GM12878 (cell line): ENCODE measurements around the gene IL1RAPL1.

ENCODE experiments used
- ESRRA ChIP-seq: IDR thresholded peaks from 2 replicates; pipeline ENCODE4 v1.6.1; 2012; ENCODE audit warnings: mild to moderate bottlenecking, low read length, improper control_type of control experiment
- EZH2 ChIP-seq: IDR thresholded peaks from 2 replicates; pipeline ENCODE4 v1.6.1; 2012; ENCODE audit warnings: low read depth, mild to moderate bottlenecking, control low read depth, inconsistent platforms, low read length, borderline replicate concordance; ENCODE audit not compliant: control insufficient read depth
- FOXM1 ChIP-seq: IDR thresholded peaks from 2 replicates; pipeline ENCODE4 v1.6.1; 2012; ENCODE audit warnings: low read depth, mild to moderate bottlenecking, inconsistent platforms, low read length, moderate library complexity
- JUNB ChIP-seq: IDR thresholded peaks from 2 replicates; pipeline ENCODE4 v1.6.1; 2016; ENCODE audit warnings: antibody characterized with exemption, mild to moderate bottlenecking
- NRF1 ChIP-seq: conservative IDR thresholded peaks from 2 replicates; pipeline ENCODE4 v1.6.1; 2011; ENCODE audit warnings: mild to moderate bottlenecking, low read depth, low read length, improper control_type of control experiment
- POLR2A ChIP-seq: IDR thresholded peaks from 2 replicates; pipeline ENCODE4 v1.6.1; 2011; ENCODE audit warnings: low read depth, mild to moderate bottlenecking, low read length
- POLR2AphosphoS5 ChIP-seq: IDR thresholded peaks from 2 replicates; pipeline ENCODE4 v1.6.1; 2011; ENCODE audit warnings: mild to moderate bottlenecking, low read length, inconsistent platforms
- TF ChIP-seq, protein P1 (sequence below), 3 experiments: IDR thresholded peaks in 2 of 3; conservative IDR thresholded peaks in 1 of 3; 2 replicates each; pipeline ENCODE4 v1.5.1; 2011; ENCODE audit warnings: low read depth in 3 of 3, low read length in 3 of 3, mild to moderate bottlenecking in 3 of 3, control low read depth in 2 of 3, moderate library complexity in 2 of 3, inconsistent platforms in 1 of 3, mixed read lengths in 1 of 3; ENCODE audit not compliant: control insufficient read depth in 2 of 3, insufficient read depth in 1 of 3; ENCODE audit errors: extremely low read depth in 1 of 3

DNA sequence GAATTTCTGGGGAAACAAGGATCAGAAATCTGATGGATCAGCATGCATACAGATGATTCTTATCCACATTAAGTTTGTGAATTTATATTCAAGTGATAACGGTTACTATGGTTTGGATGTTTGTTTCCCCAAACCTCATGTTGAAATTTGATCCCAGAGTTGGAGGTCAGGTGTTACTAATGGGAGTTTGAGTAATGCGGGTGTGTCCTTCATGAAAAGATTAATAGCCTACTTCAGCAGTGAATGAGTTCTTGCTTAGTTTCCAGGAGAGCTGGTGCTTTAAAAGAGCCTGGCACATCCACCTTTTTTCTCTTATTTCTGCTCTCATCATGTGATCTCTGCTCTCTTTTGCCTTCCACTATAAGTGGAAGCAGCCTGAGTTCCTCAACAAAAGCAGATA, 712.4 kb downstream of the IL1RAPL1 start:
- TF ChIP-seq, protein P1, sequence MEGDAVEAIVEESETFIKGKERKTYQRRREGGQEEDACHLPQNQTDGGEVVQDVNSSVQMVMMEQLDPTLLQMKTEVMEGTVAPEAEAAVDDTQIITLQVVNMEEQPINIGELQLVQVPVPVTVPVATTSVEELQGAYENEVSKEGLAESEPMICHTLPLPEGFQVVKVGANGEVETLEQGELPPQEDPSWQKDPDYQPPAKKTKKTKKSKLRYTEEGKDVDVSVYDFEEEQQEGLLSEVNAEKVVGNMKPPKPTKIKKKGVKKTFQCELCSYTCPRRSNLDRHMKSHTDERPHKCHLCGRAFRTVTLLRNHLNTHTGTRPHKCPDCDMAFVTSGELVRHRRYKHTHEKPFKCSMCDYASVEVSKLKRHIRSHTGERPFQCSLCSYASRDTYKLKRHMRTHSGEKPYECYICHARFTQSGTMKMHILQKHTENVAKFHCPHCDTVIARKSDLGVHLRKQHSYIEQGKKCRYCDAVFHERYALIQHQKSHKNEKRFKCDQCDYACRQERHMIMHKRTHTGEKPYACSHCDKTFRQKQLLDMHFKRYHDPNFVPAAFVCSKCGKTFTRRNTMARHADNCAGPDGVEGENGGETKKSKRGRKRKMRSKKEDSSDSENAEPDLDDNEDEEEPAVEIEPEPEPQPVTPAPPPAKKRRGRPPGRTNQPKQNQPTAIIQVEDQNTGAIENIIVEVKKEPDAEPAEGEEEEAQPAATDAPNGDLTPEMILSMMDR (IDR thresholded peaks at IDR 0.05 in 2 of 3, conservative IDR thresholded peaks at IDR 0.05 in 1 of 3; ENCODE audit: control insufficient read depth in 2 of 3, extremely low read depth in 1 of 3, insufficient read depth in 1 of 3, low read depth in 3 of 3, low read length in 3 of 3) = no peak
- TF ChIP-seq EZH2 = no peak
- TF ChIP-seq FOXM1 = no peak
- TF ChIP-seq POLR2AphosphoS5 = no peak
- no peak for TF ChIP-seq NRF1
- TF ChIP-seq POLR2A = no peak
- no peak for TF ChIP-seq ESRRA
- no peak for TF ChIP-seq JUNB
